WTC11 (cell line): ENCODE data around the gene ACACA.

Source experiments
- AFF4 ChIP-seq: sonication (generic); formaldehyde crosslinking; IDR thresholded peaks from 2 replicates; pipeline ENCODE4 v1.8.1; 2023; ENCODE audit warnings: mild to moderate bottlenecking, missing genetic modification reagents, borderline replicate concordance
- ATF6 ChIP-seq: sonication (generic); formaldehyde crosslinking; IDR thresholded peaks from 2 replicates; pipeline ENCODE4 v1.8.1; 2023; ENCODE audit warnings: mild to moderate bottlenecking, missing genetic modification reagents
- CREM ChIP-seq: sonication (generic); formaldehyde crosslinking; IDR thresholded peaks from 2 replicates; pipeline ENCODE4 v1.8.1; 2022; ENCODE audit warnings: mild to moderate bottlenecking, missing genetic modification reagents, moderate library complexity
- CTCF ChIP-seq: fragments of 200-600 bp; IDR thresholded peaks from 2 replicates; pipeline ENCODE4 v1.8.0; 2022; ENCODE audit warnings: antibody characterized with exemption
- ELF4 ChIP-seq: sonication (generic); formaldehyde crosslinking; IDR thresholded peaks from 2 replicates; pipeline ENCODE4 v1.8.1; 2022; ENCODE audit warnings: low read depth, mild to moderate bottlenecking, moderate library complexity, missing genetic modification reagents
- ERG ChIP-seq: fragments of 250-450 bp; sonication (Bioruptor Pico); IDR thresholded peaks from 2 replicates; pipeline ENCODE4 v1.8.0; 2021; ENCODE audit warnings: mild to moderate bottlenecking
- FOXP4 ChIP-seq: sonication (generic); formaldehyde crosslinking; IDR thresholded peaks from 2 replicates; pipeline ENCODE4 v1.8.0; 2022; ENCODE audit warnings: mild to moderate bottlenecking, missing genetic modification reagents
- KAT7 ChIP-seq: sonication (generic); formaldehyde crosslinking; IDR thresholded peaks from 2 replicates; pipeline ENCODE4 v1.8.1; 2023; ENCODE audit warnings: missing genetic modification reagents, mild to moderate bottlenecking, borderline replicate concordance
- NFE2L1 ChIP-seq: sonication (generic); formaldehyde crosslinking; IDR thresholded peaks from 2 replicates; pipeline ENCODE4 v1.8.1; 2023; ENCODE audit warnings: missing genetic modification reagents
- NFYB ChIP-seq: sonication (generic); formaldehyde crosslinking; conservative IDR thresholded peaks from 2 replicates; pipeline ENCODE4 v1.8.0; 2022; ENCODE audit warnings: low read depth, missing genetic modification reagents
- TCF7 ChIP-seq: sonication (generic); formaldehyde crosslinking; IDR thresholded peaks from 2 replicates; pipeline ENCODE4 v1.8.0; 2022; ENCODE audit warnings: mild to moderate bottlenecking, low read depth, missing genetic modification reagents, moderate library complexity
- ZNF263 ChIP-seq: sonication (generic); formaldehyde crosslinking; IDR thresholded peaks from 2 replicates; pipeline ENCODE4 v1.8.1; 2022; ENCODE audit warnings: low read depth, mild to moderate bottlenecking, moderate library complexity, missing genetic modification reagents
- TF ChIP-seq, protein P1 (sequence below): sonication (generic); formaldehyde crosslinking; IDR thresholded peaks from 2 replicates; pipeline ENCODE4 v1.8.1; 2022; ENCODE audit warnings: low read depth, mild to moderate bottlenecking, moderate library complexity, missing genetic modification reagents, borderline replicate concordance
- TF ChIP-seq, protein P2 (sequence below): sonication (generic); formaldehyde crosslinking; IDR thresholded peaks from 2 replicates; pipeline ENCODE4 v1.8.1; 2023; ENCODE audit warnings: mild to moderate bottlenecking, missing genetic modification reagents, moderate library complexity

DNA sequence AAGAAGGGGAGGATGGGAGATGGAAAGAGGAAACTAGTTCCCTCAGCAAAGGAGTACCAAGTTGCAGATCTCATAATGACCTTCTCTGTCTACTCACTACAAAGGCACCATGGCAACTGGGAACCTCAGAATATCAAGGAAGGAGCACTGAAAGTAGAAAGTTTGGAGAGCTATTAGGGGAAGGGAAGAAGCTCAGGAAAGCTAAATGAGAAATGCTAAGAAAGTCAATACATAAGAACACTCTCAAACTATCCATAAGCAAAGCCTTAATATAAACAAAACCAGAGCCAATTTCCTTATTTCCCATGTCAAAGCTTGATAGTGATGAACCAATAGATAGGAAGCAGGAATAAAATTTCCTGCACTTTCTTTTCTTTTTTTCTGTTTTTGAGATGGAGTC lies 88.8 kb downstream of the ACACA start:
- TF ChIP-seq CTCF (no peak), AFF4 (no peak), ELF4 (CRISPR knock-in tag) (no peak), NFYB (CRISPR knock-in tag) (no peak), NFE2L1 (CRISPR knock-in tag) (no peak), CREM (CRISPR knock-in tag) (no peak), ERG (no peak), KAT7 (no peak), ZNF263 (no peak), TCF7 (no peak), FOXP4 (no peak), ATF6 (CRISPR knock-in tag) (no peak)
- TF ChIP-seq, protein P1, sequence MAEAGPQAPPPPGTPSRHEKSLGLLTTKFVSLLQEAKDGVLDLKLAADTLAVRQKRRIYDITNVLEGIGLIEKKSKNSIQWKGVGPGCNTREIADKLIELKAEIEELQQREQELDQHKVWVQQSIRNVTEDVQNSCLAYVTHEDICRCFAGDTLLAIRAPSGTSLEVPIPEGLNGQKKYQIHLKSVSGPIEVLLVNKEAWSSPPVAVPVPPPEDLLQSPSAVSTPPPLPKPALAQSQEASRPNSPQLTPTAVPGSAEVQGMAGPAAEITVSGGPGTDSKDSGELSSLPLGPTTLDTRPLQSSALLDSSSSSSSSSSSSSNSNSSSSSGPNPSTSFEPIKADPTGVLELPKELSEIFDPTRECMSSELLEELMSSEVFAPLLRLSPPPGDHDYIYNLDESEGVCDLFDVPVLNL (CRISPR knock-in tag): no peak
- TF ChIP-seq, protein P2, sequence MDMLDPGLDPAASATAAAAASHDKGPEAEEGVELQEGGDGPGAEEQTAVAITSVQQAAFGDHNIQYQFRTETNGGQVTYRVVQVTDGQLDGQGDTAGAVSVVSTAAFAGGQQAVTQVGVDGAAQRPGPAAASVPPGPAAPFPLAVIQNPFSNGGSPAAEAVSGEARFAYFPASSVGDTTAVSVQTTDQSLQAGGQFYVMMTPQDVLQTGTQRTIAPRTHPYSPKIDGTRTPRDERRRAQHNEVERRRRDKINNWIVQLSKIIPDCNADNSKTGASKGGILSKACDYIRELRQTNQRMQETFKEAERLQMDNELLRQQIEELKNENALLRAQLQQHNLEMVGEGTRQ (CRISPR knock-in tag): no peak
